Measurements from ENCODE around the gene PANX2. TPM values are rescaled to one million over a fixed set of nuclear protein-coding genes. Genes with fewer than 3 reads are reported as not detected.

PANX2 gene
- total RNA-seq, 1 donor from 2014 or later: 0.37 TPM

- intact Hi-C loops (cut with micrococcal nuclease): no loop called here
These were observed 673 bp upstream of the PANX2 start for GRCh38 chr22:50169774-50170341.

GRCh38 chr22:50171319-50171964 lies 911 bp downstream of the PANX2 start:
- intact Hi-C loops (cut with micrococcal nuclease): no loop called here

GRCh38 chr22:50171965-50172421 lies 1.5 kb downstream of the PANX2 start:
- intact Hi-C loops (cut with micrococcal nuclease): no loop called here

GRCh38 chr22:50173311-50173982 lies 2.9 kb downstream of the PANX2 start:
- intact Hi-C loops (cut with micrococcal nuclease): no loop called here

GRCh38 chr22:50173983-50174355 lies 3.4 kb downstream of the PANX2 start:
- intact Hi-C loops (cut with micrococcal nuclease): no loop called here

- intact Hi-C loops (cut with micrococcal nuclease): no loop called here
These were observed 4.1 kb downstream of the PANX2 start for GRCh38 chr22:50174382-50175190.

GRCh38 chr22:50175191-50175461 lies 4.6 kb downstream of the PANX2 start:
- intact Hi-C loops (cut with micrococcal nuclease): no loop called here

- intact Hi-C loops (cut with micrococcal nuclease): no loop called here
These were observed 5.7 kb downstream of the PANX2 start for GRCh38 chr22:50175921-50176849.

GRCh38 chr22:50176850-50177536 lies 6.5 kb downstream of the PANX2 start:
- intact Hi-C loops (cut with micrococcal nuclease): no loop called here

- intact Hi-C loops (cut with micrococcal nuclease): no loop called here
These were observed 7.3 kb downstream of the PANX2 start for GRCh38 chr22:50177537-50178470.

GRCh38 chr22:50178471-50178864 lies 7.9 kb downstream of the PANX2 start:
- intact Hi-C loops (cut with micrococcal nuclease): no loop called here

GRCh38 chr22:50178871-50179869 lies 8.6 kb downstream of the PANX2 start:
- intact Hi-C loops (cut with micrococcal nuclease): no loop called here

GRCh38 chr22:50179937-50180726 lies 9.6 kb downstream of the PANX2 start:
- intact Hi-C loops (cut with micrococcal nuclease): no loop called here

- intact Hi-C loops (cut with micrococcal nuclease): no loop called here
These were observed 10.4 kb downstream of the PANX2 start for GRCh38 chr22:50180727-50181521.

GRCh38 chr22:50182176-50183081 lies 11.9 kb downstream of the PANX2 start:
- intact Hi-C loops (cut with micrococcal nuclease): no loop called here
